DMS114 treated with DMSO at 0.1 percent for 48 hours (cell line): ENCODE data around the gene PLXDC2.
"Not testable (repeated sequence)": the region's sequence is repeated elsewhere in the genome, so short reads cannot be mapped to it uniquely, and the experiment has no call there.

Experiments
- DNase-seq: peaks from one replicate; lab custom pipeline; 2025; ENCODE audit not compliant: unreplicated experiment; lab: John Stamatoyannopoulos, UW

Gene PLXDC2

DNA sequence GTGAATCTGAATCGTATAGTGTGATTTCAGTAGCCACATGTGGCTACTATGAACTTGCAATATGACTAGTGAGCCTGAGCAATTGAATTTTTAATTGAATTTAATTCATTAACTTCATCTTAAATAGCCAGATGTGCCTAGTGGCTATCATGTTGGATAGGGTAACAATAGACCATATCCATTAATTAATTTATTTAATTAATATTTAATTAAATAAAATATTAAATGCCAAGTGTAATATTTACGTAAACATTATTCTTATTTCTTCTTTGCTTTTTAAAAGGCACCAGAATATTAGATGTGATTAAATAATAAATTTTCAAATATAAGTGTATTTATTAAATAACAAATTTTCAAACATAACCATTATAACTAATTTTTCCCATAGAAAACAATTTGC, 354.4 kb downstream of the PLXDC2 start:
- DNase-seq, result no peak

DNA sequence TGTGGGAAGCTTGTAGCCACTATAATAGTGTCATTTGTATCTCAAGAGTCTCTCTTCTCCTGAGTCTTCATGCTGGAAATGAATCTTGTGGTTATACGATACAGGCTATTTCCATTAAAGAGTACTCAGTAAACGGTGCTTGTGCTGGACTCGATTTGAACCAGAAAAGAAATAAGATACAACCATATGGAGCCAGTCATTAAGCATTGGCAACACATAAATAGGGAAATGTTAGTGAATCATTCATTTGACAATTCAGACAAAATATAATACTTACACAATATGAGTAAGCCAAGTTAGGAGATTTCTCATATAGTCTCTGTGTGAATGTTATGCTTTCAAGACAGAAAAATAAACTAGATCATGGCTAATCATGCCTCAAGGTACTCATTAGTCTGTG, 356.8 kb downstream of the PLXDC2 start:
- no peak for DNase-seq

DNA sequence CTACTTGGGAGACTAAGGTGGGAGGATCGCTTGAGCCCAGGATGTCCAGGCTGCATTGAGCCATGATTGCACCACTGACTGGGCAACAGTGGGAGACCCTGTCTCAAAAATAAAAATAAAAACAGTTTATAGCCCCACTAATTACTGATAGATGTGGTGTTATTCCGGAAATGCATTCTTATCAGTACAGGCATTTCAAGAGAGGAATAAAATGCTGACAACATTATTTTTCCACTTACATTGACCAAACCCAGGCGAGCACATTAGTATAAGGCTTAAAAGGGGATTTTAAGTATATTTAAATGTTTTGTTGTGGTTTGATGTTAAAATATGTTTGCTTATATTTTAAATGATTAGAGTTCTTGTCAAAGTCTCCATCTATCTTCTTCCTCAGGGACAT, 359.5 kb downstream of the PLXDC2 start:
- no peak for DNase-seq

DNA sequence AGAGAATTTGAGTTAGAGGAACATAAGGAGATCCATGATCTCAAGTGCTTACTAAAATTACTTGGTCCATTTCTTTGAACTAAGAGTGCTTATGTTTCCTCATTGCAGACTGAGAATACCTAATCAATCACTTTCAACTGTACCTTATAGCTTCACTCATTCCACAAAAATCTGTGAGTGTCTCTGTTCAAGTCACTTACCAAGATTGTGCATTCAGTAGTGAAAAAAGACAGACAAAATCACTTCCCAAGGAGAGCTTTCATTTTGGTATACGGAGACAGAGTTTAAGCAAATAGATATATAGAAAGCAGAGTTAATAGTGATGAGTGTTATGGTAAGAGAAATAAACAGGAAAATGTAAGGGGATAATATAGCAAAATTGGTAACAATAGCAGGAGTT, 364.5 kb downstream of the PLXDC2 start:
- DNase-seq, result no peak

DNA sequence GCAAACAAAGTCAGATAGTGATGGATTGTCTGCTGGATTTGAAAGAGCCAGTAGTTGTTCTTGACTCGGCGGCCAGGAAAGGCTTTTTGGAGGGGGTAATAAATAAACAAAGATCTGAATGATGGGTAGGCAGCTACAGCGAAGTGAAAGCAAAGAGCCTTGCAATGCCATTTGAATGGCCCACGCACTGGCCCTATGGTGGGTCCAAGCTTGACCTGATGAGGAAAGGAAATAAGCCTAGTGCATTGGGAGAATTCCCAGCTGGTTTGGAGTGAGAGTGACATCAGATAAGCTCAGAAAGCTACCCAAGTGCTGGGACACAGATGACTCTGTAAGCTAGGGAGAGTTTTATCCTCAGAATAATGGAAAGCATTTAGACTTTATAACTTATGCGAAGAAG, 365.2 kb downstream of the PLXDC2 start:
- DNase-seq, result no peak

DNA sequence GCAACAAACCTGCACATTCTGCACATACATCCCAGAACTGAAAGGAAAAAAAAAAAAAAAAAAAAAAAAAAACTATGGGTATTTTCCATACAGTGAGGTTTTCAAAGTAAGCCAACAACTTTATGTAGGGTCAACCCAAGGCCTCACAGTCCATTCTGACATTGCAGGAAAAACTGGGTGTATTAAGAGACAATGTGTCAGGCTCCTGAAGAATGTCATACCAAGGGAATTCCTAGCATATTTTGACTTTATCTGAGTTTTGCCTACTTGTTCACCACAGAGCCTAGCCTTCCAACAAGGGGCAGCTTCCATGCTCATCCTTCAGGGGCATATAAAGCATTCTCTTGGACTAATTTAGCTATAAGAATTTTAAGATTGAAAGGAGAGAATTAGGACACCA, 368.9 kb downstream of the PLXDC2 start:
- DNase-seq, result no peak

DNA sequence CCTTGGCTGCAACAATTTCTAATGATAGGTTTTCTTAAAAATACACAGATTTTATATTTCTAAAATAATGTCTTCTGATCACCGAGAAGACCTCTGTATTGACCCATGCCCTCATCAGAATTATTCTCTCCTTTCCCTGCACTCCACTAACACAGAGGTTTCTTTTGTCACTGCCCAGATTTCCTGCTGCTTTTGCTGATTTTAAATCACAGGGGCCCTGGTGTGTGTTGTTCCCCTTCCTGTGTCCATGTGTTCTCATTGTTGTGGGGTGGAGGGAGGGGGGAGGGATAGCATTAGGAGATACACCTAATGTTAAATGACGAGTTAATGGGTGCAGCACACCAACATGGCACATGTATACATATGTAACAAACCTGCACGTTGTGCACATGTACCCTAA, 375.2 kb downstream of the PLXDC2 start:
- DNase-seq, result not testable (repeated sequence)

DNA sequence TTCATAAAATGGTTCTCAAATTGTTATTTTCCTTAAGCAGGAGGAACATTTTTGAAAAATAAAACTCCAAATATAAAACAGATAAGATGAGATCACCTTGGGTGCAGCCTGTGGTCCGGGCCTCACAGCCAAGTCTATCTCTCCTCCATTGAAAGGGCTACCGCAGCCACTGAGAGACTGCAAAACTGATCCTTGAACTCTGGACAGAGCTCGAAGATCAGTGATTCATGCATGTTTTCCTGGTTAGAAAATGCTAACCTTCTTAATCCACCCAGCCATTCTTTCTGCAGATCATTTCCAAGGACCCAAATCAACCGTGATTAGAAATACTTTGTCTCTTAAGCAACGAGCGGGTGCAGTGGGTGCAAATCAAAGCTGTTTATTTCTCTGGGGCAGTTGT, 378.8 kb downstream of the PLXDC2 start:
- no peak for DNase-seq

DNA sequence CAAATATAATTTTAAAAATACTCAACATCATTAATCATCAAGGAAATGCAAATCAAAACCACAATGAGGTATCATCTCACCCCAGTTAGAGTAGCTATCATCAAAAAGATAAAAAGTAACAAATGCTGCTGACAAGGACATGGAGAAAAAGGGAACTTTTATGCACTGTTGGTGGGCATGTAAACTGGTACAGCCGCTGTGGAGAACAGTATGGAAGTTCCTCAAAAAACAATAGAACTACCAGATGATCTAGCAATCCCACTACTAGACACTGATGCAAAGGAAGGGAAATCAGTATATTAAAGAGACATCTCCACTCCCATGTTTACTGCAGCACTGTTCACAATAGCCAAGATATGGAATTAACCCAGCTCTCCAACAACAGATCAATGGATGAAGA, 384.5 kb downstream of the PLXDC2 start:
- no peak for DNase-seq

DNA sequence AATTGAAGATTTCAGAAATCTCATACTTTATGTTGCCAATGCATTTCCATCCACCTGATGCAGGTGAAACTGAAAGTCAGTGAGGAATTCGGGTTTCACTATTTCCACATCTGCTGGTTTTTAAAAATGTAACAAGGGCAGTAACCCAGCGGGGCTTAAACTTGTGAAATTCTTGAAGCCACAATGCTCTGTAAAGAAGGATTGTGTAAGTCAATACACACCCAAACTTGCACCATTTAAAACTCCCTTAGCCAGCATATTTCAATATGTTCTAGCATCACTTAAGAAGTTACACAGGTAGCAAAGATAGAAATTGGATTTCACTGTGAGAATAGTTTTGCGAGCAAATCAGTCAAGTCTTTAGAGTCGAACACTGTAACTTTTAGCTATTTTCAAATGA, 386.1 kb downstream of the PLXDC2 start:
- DNase-seq, result no peak

DNA sequence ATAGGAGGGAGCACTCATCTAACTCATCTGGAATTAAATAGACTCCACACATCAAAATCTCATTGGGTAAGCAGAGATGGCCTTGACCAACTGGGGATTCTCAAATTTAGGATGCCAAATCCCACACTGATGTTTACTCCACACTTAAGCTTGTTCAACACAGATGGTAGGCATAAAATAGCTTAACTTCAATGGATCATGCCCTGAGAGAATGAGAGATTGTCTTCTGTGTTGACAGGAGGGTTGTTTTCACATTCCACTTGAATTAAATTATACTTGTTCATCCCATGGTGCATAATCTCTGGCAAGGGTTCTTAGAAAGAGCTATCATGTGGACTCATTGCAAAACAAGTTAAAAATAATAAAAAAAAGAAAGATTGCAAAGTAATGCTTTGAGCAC, 391.4 kb downstream of the PLXDC2 start:
- DNase-seq, result no peak

DNA sequence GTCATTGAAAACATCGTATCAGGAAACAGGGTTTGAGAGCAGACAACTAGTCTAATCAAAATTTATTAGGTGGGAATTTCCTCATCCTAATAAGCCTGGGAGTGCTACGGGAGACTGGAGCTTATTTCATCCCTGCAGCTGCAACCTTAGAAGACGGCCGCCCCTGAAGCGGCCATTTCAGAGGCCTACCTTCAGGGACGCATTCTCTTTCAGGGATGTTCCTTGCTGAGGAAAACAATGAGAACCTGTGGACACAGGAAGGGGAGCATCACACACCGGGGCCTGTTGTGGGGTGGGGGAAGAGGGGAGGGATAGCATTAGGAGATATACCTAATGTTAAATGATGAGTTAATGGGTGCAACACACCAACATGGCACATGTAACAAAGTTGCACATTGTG, 392.9 kb downstream of the PLXDC2 start:
- DNase-seq, result not testable (repeated sequence)

DNA sequence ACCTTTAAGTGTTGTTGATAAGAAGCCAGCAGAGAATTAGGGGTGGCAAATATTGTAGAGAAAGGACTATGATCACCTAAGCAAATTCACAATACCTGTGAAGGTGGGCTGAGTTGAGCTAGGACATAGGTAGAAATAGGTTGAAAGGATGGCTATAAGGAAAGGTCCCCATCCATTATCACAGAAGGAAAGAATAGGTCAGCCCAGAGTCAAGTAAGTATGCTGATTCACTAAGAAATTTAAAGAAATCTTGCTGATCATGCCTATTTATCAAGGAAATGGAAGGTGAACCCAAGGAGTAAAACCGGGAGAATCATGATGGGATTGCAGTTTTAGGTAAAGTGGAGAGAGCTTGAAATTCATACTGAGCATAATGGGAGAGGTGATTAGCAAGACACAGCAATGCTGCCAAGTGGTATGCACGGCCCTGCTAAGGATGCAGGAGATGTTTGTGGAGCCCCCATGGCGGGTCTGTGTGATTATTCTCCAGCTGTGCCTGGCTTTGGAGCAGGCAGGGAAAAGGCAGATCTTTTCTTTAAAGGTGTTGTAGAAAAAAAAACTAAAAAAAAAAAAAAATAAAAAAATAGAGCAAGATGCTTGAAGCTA, 399.4 kb downstream of the PLXDC2 start:
- no peak for DNase-seq

DNA sequence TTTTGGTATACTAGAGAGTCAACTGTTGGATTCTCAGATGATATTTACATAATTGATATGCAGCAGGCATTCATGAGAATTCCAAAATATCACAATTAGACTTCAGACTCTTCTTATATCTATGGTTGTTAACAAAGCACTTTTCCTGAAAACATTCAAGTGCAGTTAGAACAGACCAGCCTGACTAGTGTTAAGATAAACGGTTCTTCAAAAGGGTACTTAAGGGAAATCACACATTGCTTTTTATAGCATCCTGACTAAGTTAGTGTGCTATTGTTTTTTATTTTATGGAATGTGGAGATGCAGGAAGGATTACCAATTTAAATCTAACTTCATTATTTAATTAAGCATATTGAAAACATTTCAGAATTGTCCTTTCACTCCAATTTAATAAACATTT, 405.1 kb downstream of the PLXDC2 start:
- no peak for DNase-seq

DNA sequence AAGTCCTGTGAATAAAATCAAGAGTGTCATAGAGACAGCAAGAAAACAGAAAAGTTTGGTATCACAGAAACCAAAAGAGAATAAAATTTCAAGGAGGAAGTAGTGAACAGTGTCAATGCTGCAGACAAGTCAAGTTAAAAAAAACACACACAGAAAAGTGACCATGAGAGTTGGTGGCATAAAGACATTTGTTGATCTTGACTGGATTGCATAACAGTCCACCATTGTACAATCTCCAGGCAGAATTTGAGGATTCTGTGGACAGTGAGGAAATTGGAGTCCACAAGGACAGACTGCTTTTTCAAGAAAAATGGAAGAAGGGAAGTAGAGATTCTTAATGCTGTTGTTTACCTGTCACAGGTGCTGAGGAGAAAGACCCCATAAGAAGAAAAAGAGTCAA, 412.5 kb downstream of the PLXDC2 start:
- DNase-seq, result no peak

DNA sequence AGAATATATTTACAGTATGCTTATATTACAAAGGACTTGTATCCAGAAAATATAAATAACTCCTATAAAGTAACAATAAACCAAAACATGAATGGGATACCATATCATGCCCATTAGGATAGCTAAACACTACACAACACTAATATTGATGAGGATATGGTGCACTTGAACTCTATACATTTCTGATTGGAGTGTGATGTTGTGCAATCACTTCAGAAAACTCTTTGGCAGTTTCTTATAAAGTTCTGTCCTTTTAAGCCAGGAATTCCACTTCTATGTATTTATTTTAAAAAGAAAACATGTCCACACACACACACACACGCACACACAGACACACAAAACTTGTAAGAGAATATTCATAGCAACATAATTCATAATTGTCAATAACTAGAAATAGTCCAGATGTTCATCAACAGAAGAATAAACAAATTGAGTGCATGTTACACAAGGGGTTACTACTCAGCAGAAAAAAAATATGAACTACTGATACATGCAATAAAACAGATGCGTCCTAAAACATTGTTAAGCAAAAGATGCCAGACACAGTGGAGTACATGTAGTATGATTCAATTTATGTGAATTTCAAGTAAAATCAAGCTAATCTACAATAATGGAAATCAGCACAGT, 416.0 kb downstream of the PLXDC2 start:
- no peak for DNase-seq

DNA sequence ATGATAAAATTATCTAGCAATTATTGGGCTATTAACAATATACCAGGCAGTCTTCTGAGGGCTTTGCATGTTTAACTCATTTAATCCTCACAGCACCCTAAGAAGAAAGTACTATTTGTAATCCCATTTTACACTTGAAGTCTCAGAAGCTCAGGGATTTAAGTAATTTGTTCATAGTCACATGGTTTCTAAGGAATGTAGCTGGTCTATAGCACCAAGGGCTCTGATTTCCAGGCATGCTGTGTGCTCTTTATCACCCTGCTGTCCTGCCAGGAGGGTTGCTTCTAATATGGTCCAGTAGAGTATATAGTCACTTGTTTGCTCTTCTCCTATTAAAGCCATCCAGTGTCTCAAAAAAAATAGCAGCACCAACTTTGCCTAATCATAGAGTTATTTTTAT, 417.2 kb downstream of the PLXDC2 start:
- DNase-seq, result no peak

DNA sequence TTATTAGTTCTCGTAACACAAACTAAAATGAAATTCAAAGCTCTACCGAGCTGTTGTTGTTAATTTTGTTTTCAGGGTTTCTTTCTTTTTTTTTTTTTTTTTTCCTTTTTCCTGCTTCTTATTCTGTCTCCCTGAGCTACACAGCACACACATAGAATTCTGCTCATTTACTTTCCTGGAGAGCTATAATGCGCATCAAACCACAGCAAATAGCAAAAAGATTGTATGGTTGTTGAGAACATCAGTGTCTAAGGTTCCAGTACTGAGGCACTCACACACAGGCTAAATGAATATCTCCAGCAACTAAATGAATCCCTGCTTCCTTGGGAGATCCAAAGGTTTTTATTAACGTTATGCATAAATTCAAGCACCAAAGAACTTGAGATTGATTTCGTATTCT, 418.3 kb downstream of the PLXDC2 start:
- no peak for DNase-seq

DNA sequence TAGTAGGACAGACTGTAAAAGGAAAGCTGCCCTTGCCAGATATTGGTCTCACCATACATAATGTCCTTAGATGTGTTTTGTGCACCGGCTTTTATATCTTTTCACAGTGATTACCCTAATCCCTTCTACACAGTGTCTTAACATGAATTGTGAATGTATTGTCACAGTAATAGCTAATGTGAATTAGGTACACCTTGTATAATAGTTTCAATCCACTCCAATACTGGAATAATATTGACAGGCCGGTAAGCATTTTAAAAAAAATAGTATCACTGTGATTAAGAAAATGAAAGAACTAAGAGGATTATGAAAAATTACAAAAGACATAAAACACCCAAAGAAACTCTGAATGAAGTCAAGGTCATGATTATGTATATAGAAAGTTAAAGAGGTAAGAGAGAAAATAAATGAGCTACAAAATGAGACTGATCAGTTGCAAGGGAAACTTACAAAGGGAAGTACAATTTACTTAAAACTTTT, 420.9 kb downstream of the PLXDC2 start:
- no peak for DNase-seq

DNA sequence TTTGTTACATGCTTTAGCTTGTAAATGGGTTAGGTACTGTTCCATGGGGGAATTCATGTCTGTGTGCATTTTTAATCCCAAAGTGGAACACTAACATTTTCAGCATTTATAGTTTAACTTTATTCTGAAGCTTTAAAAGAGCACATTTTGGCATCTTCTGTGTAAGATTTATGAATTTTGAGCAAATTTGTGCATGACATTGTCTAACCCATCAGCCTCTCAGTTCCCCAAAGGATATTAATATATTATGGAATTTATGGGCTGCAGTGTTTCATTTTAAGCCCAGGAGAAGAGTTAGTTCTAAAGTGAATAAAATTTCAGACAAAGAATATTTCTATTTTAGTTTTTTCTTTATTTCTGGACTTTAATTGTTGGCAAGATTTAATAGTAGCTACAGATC, 421.4 kb downstream of the PLXDC2 start:
- DNase-seq, result no peak

DNA sequence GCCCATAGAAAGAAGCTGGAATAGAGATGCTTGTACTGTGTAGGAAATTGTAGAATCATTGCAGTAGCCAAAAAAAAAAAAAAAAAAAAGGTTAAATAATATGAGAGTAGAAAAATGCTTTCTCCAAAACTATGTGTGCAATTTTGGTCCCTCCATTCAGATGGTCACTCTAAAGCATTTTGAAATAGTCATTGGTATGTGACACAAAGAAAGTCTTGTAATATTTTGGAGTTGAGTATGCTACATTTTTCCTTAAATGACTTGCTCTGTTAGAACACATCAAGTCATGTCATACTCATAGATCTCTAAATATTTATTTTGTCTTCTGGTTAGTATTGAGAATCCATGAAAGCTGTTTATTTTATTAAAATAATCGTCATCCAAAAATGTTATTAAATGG, 424.4 kb downstream of the PLXDC2 start:
- no peak for DNase-seq

DNA sequence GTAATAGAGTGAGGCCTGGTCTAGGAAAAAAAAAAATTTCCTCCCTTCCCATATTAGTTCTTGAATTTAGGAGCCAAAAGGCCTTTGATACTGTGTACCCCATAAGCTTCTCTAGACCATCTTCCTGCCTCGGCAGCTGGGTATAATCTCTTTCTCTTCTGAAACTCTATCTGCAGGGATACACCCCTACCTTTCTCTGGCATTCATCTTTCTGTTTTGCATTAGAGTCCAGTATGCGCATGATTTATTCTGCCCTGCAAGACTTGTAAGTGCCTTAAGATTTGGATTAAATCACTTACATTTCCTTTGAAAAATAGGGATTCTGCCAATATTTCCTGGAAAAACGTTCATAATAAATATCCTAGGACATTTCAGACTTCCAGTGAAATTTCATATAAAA, 431.2 kb downstream of the PLXDC2 start:
- no peak for DNase-seq
